Measurements from ENCODE around the gene MGRN1.

DNA sequence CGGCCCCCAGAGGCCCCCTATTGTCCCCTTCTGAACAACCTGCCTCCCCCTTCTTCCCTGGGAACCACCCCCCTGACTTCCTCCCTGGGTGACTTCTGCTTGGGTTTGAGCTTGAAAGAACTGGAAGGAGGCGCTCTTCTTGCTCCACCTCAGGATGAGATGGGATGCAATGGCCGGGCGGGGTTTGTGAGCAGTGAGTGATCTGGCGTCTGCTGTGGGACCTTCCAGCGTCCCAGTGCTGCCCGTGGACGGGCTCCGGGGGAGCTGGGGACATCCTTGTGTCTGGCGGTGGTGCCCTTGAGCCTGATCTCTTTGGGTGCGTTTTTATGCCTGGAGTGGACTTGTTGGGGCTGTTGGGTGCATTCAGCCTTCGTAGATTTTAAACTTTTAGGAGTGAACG is 11.6 kb downstream of the MGRN1 start:
- TF ChIP-seq, protein P1, sequence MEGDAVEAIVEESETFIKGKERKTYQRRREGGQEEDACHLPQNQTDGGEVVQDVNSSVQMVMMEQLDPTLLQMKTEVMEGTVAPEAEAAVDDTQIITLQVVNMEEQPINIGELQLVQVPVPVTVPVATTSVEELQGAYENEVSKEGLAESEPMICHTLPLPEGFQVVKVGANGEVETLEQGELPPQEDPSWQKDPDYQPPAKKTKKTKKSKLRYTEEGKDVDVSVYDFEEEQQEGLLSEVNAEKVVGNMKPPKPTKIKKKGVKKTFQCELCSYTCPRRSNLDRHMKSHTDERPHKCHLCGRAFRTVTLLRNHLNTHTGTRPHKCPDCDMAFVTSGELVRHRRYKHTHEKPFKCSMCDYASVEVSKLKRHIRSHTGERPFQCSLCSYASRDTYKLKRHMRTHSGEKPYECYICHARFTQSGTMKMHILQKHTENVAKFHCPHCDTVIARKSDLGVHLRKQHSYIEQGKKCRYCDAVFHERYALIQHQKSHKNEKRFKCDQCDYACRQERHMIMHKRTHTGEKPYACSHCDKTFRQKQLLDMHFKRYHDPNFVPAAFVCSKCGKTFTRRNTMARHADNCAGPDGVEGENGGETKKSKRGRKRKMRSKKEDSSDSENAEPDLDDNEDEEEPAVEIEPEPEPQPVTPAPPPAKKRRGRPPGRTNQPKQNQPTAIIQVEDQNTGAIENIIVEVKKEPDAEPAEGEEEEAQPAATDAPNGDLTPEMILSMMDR (IDR thresholded peaks at IDR 0.05): no peak
- TF ChIP-seq POLR2A (IDR thresholded peaks at IDR 0.05): no peak

All from testis (tissue), 2 donors.